HG03571 (cell line): ENCODE data around the gene AGAP1.
A peak's percentile ranks its signal among the peaks of the same experiment; 100 is the strongest.
"Not testable (repeated sequence)": the region's sequence is repeated elsewhere in the genome, so short reads cannot be mapped to it uniquely, and the experiment has no call there.

Experiments
- ATAC-seq: cut with Tn5 transposase; IDR thresholded peaks from one replicate; pipeline ENCODE4 v1.9.1; 2021; ENCODE audit not compliant: unreplicated experiment

The AGAP1 gene

GRCh38 chr2:235584638-235585007 lies 90.8 kb downstream of the AGAP1 start:
- no peak for ATAC-seq

- ATAC-seq = no peak
Observed at GRCh38 chr2:235587202-235587601, 93.4 kb downstream of the AGAP1 start.

GRCh38 chr2:235588750-235589149 lies 94.9 kb downstream of the AGAP1 start:
- ATAC-seq = no peak

- ATAC-seq = no peak
Observed at GRCh38 chr2:235591231-235591730, 97.4 kb downstream of the AGAP1 start.

- no peak for ATAC-seq
Observed at GRCh38 chr2:235591921-235592320, 98.1 kb downstream of the AGAP1 start.

- no peak for ATAC-seq
Observed at GRCh38 chr2:235592430-235592829, 98.6 kb downstream of the AGAP1 start.

- no peak for ATAC-seq
Observed at GRCh38 chr2:235592836-235593235, 99.0 kb downstream of the AGAP1 start.

GRCh38 chr2:235594041-235594440 lies 100.2 kb downstream of the AGAP1 start:
- peak; percentile 60 for ATAC-seq

GRCh38 chr2:235594964-235595363 lies 101.1 kb downstream of the AGAP1 start:
- no peak for ATAC-seq

- no peak for ATAC-seq
Observed at GRCh38 chr2:235595422-235596010, 101.7 kb downstream of the AGAP1 start.

GRCh38 chr2:235596272-235596671 lies 102.4 kb downstream of the AGAP1 start:
- no peak for ATAC-seq

GRCh38 chr2:235597081-235597615 lies 103.3 kb downstream of the AGAP1 start:
- ATAC-seq = no peak

- ATAC-seq = no peak
Observed at GRCh38 chr2:235598026-235598425, 104.2 kb downstream of the AGAP1 start.

- ATAC-seq = no peak
Observed at GRCh38 chr2:235598532-235599531, 105.0 kb downstream of the AGAP1 start.

GRCh38 chr2:235599596-235600338 lies 105.9 kb downstream of the AGAP1 start:
- ATAC-seq = no peak

GRCh38 chr2:235600406-235600805 lies 106.6 kb downstream of the AGAP1 start:
- ATAC-seq = no peak

GRCh38 chr2:235600926-235601325 lies 107.1 kb downstream of the AGAP1 start:
- no peak for ATAC-seq

- no peak for ATAC-seq
Observed at GRCh38 chr2:235601960-235602704, 108.3 kb downstream of the AGAP1 start.

- ATAC-seq = not testable (repeated sequence)
Observed at GRCh38 chr2:235602971-235603370, 109.1 kb downstream of the AGAP1 start.

GRCh38 chr2:235603659-235604058 lies 109.8 kb downstream of the AGAP1 start:
- no peak for ATAC-seq
